GM12878 (cell line): Measurements from ENCODE around the gene MIAT. TPM values are rescaled to one million over a fixed set of nuclear protein-coding genes. Genes with fewer than 3 reads are reported as not detected.

Experiments
- ATAC-seq: fragments of 200-7000 bp; cut with Tn5 transposase; 3 replicates; pipeline ENCODE4 v1.9.1; 2020; ENCODE audit warnings: mild to moderate bottlenecking, moderate library complexity
- BruUV-seq: library from RNA; stranded (reverse); fragments of 400-500 nt; replicated peaks from 2 replicates; lab custom pipeline; 2021; lab: Mats Ljungman, UMichigan
- CTCF ChIA-PET: fragments of 300-600 bp; sonication (Branson Sonifier 250); formaldehyde crosslinking; extraction: SDS; loops from one replicate; lab custom pipeline; 2021; ENCODE audit warnings: inconsistent platforms; lab: Yijun Ruan, JAX
- POLR2A ChIA-PET: fragments of 350-600 bp; formaldehyde crosslinking; extraction: SDS; loops from one replicate; lab custom pipeline; 2021; ENCODE audit warnings: inconsistent platforms; lab: Charles Lee
- RAD21 ChIA-PET: fragments of 300-600 bp; sonication (Branson Sonifier 250); formaldehyde crosslinking; loops from one replicate; lab custom pipeline; 2023; ENCODE audit warnings: antibody characterized with exemption; ENCODE audit not compliant: unreplicated experiment; lab: Charles Lee
- SMC1A ChIA-PET: fragments of 300-600 bp; sonication (Branson Sonifier 250); formaldehyde crosslinking; loops from one replicate; lab custom pipeline; 2023; ENCODE audit not compliant: unreplicated experiment, uncharacterized antibody; lab: Charles Lee
- DNase-seq: peaks from one replicate; pipeline ENCODE4 v3.0.0-alpha.2; 2011; ENCODE audit warnings: low read depth, low spot score
- FAIRE-seq: peaks from 3 replicates; lab custom pipeline; 2011; peaks lifted over from hg19 to GRCh38; lab: Jason Lieb, UNC
- H2AFZ ChIP-seq: 2 replicates; pipeline ENCODE4 v1.6.0; 2011; ENCODE audit warnings: low read depth, low read length, control low read depth; ENCODE audit not compliant: control insufficient read depth
- H3K27ac ChIP-seq: 2 replicates; pipeline ENCODE4 v1.5.1; 2011; ENCODE audit warnings: control low read depth; ENCODE audit not compliant: control insufficient read depth, insufficient read depth
- H3K27me3 ChIP-seq, 2 experiments: replicated peaks in 1 of 2; 2 replicates each; pipeline versions ENCODE4 v1.6.0 to v1.6.1; 2011; ENCODE audit warnings: low read length in 1 of 2; ENCODE audit not compliant: control insufficient read depth in 2 of 2, insufficient read depth in 2 of 2
- H3K36me3 ChIP-seq, 2 experiments: 2 replicates each; pipeline ENCODE4 v1.5.1; 2011; ENCODE audit warnings: low read length in 1 of 2; ENCODE audit not compliant: control insufficient read depth in 2 of 2, insufficient read depth in 2 of 2
- H3K4me1 ChIP-seq: 2 replicates; pipeline ENCODE4 v1.6.1; 2011; ENCODE audit warnings: mild to moderate bottlenecking, low read length, moderate library complexity, mixed read lengths; ENCODE audit not compliant: control insufficient read depth, insufficient read depth
- H3K4me2 ChIP-seq: 2 replicates; pipeline ENCODE4 v1.6.0; 2011; ENCODE audit warnings: control low read depth; ENCODE audit not compliant: control insufficient read depth, insufficient read depth
- H3K4me3 ChIP-seq: fragments of 200-600 bp; sonication (generic); 2 replicates; pipeline ENCODE4 v1.5.1; 2016
- H3K79me2 ChIP-seq: 2 replicates; pipeline ENCODE4 v1.6.0; 2011; ENCODE audit warnings: low read length; ENCODE audit not compliant: control insufficient read depth, insufficient read depth
- H3K9ac ChIP-seq: 2 replicates; pipeline ENCODE4 v1.8.0; 2011; ENCODE audit warnings: low read length, control low read depth, mixed read lengths; ENCODE audit not compliant: control insufficient read depth, insufficient read depth
- H3K9me3 ChIP-seq: replicated peaks from 3 replicates; pipeline ENCODE4 v1.5.1; 2011; ENCODE audit warnings: mild to moderate bottlenecking, low read length; ENCODE audit not compliant: control insufficient read depth, insufficient read depth
- H4K20me1 ChIP-seq: 2 replicates; pipeline ENCODE4 v1.6.0; 2011; ENCODE audit not compliant: control insufficient read depth, insufficient read depth
- BCLAF1 ChIP-seq: fragments of 450-650 bp; IDR thresholded peaks from 2 replicates; pipeline ENCODE4 v1.6.1; 2017; ENCODE audit warnings: antibody characterized with exemption, mild to moderate bottlenecking, moderate library complexity
- BHLHE40 ChIP-seq, 2 experiments: fragments of 450-650 bp in 1 of 2; IDR thresholded peaks; 2 replicates each; pipeline ENCODE4 v1.6.1; 2011 to 2017; ENCODE audit warnings: low read depth in 2 of 2, borderline replicate concordance in 1 of 2, improper control_type of control experiment in 1 of 2, low read length in 1 of 2, mild to moderate bottlenecking in 1 of 2
- FOXK2 ChIP-seq: fragments of 450-650 bp; IDR thresholded peaks from 2 replicates; pipeline ENCODE4 v1.6.1; 2017; ENCODE audit warnings: mild to moderate bottlenecking, moderate library complexity
- HSF1 ChIP-seq: fragments of 150-350 bp; IDR thresholded peaks from 2 replicates; pipeline ENCODE4 v1.6.1; 2014; ENCODE audit warnings: mild to moderate bottlenecking, low read depth, low read length
- JUNB ChIP-seq: IDR thresholded peaks from 2 replicates; pipeline ENCODE4 v1.6.1; 2016; ENCODE audit warnings: antibody characterized with exemption, mild to moderate bottlenecking
- NBN ChIP-seq: fragments of 450-650 bp; IDR thresholded peaks from 2 replicates; pipeline ENCODE4 v1.6.1; 2016
- SMARCA5 ChIP-seq: fragments of 450-650 bp; IDR thresholded peaks from 2 replicates; pipeline ENCODE4 v1.6.1; 2017; ENCODE audit warnings: mild to moderate bottlenecking
- SUZ12 ChIP-seq: fragments of 200-600 bp; sonication (generic); IDR thresholded peaks from one replicate; pipeline ENCODE4 v1.6.1; 2018; ENCODE audit warnings: antibody characterized with exemption, mild to moderate bottlenecking; ENCODE audit not compliant: unreplicated experiment
- TAF1 ChIP-seq: IDR thresholded peaks from 2 replicates; pipeline ENCODE4 v1.6.1; 2011; ENCODE audit warnings: mild to moderate bottlenecking, low read depth, low read length, borderline replicate concordance
- USF1 ChIP-seq: IDR thresholded peaks from 2 replicates; pipeline ENCODE4 v1.6.1; 2011; ENCODE audit warnings: borderline replicate concordance, low read depth, mild to moderate bottlenecking, moderate library complexity, mixed read lengths, low read length; ENCODE audit not compliant: insufficient read depth; ENCODE audit errors: extremely low read length
- WGBS: methylation state at CpG from one replicate; pipeline ENCODE4 v1.1.6; 2016; ENCODE audit warnings: low lambda C conversion rate; ENCODE audit not compliant: insufficient replicate concordance, insufficient coverage; ENCODE audit errors: missing lambda C conversion rate; 5-methylcytosine and 5-hydroxymethylcytosine counted together
- in situ Hi-C: fragments of 300-500 bp; cut with MboI; formaldehyde crosslinking; loops from 9 replicates; pipeline ENCODE4 v1.14.3; 2018; ENCODE audit warnings: mixed read lengths
- intact Hi-C: fragments of 100-400 bp; cut with micrococcal nuclease; formaldehyde crosslinking; loops from one replicate; pipeline ENCODE4 v1.14.2; 2022; ENCODE audit not compliant: unreplicated experiment
- polyA plus RNA-seq, 11 experiments: library from polyadenylated mRNA; depleted of rRNA in 4 of 11; unstranded in 6 of 11; stranded (reverse) in 5 of 11; fragments of >200 nt; fragmentation: Nextera tagmentation in 4 of 11; fragmentation: Illumina TruSeq in 1 of 11; extraction: Ambion mirVana in 4 of 11; extraction: Trizol in 1 of 11; gene quantifications; 1 replicate in 1 of 11; 2 replicates in 10 of 11; pipeline versions ENCODE4 v1.2.1 to v1.2.3, GENCODE V29; 2011 to 2016; ENCODE audit warnings: inconsistent platforms in 2 of 11, missing spikeins in 2 of 11, low read depth in 1 of 11
- total RNA-seq, 4 experiments: library from RNA; depleted of rRNA in 3 of 4; stranded (reverse); fragments of >200 nt in 3 of 4; fragmentation: Illumina TruSeq in 1 of 4; extraction: Trizol in 1 of 4; gene quantifications; 2 replicates each; pipeline versions ENCODE4 v1.2.1 to v1.2.3, GENCODE V29; 2013 to 2021

The MIAT gene
- total and polyA plus RNA-seq, 10 of the 15 experiments (the other 5 are each of a cell fraction or from before 2014, with no cell fraction given), result 0.39 to 13.7 (median 4.6) TPM

- Histone ChIP-seq H2AFZ (no peak overlapping the region), H3K27ac (no peak overlapping the region), H3K9me3 (no peaks in the 10 kb centered on the region), H3K9ac (no peak overlapping the region), H3K36me3 (no peaks in the 10 kb centered on the region), H3K4me3 (no peak overlapping the region), H4K20me1 (no peaks in the 10 kb centered on the region), H3K79me2 (no peaks in the 10 kb centered on the region), H3K27me3 (peaks cover 0 to 1% of the 10 kb centered on the region in 2 experiments; a peak in 1 of 4 replicates)
- ChIA-PET RAD21 (no interaction called here), POLR2A (no interaction called here)
- intact Hi-C loops (no loop called here), in situ Hi-C loops (no loop called here)
- no TSS peak for BruUV-seq
- WGBS, result 51% methylated on average over 5 of the region's 5 CpGs
- no peak for DNase-seq
- FAIRE-seq, result no peak
- TF ChIP-seq SUZ12 (no peak), SMARCA5 (no peak), TAF1 (no peak), USF1 (no peak), FOXK2 (no peak), BHLHE40 (IDR thresholded peaks at IDR 0.05; ENCODE audit: borderline replicate concordance in 1 of 2, low read depth in 2 of 2, low read length in 1 of 2) (no peak), HSF1 (no peak), NBN (no peak), BCLAF1 (no peak), JUNB (no peak)
- TF ChIP-seq, all 136 proteins: peak for 0
- ATAC-seq, result no peak
- H3K4me2 ChIP-seq, result no peak overlapping the region
- SMC1A ChIA-PET, result interaction anchor here (1.6 kb wide), 1 partner anchor 216 kb away, joined by 3 read pairs; no protein-coding TSS in a partner anchor
- CTCF ChIA-PET, result no interaction called here
- H3K4me1 ChIP-seq, result peaks cover 31% of the 10 kb centered on the region
Observed at GRCh38 chr22:26646158-26646557, 11.2 kb upstream of the MIAT start.
